KMS-11 (cell line): Measurements from ENCODE around the gene EHD1.

Experiments
- H2AFZ ChIP-seq: fragments of 200-600 bp; sonication (generic); 2 replicates; pipeline ENCODE4 v1.6.1; 2016; ENCODE audit warnings: antibody characterized with exemption, mixed run types, low read depth
- H3K27ac ChIP-seq: fragments of 200-600 bp; sonication (generic); 2 replicates; pipeline ENCODE4 v1.6.1; 2016; ENCODE audit warnings: mild to moderate bottlenecking, mixed run types
- H3K27me3 ChIP-seq: fragments of 200-600 bp; sonication (generic); 2 replicates; pipeline ENCODE4 v1.6.1; 2017; ENCODE audit warnings: mild to moderate bottlenecking, low read depth, mixed run types, moderate library complexity; ENCODE audit not compliant: insufficient read depth
- H3K36me3 ChIP-seq: fragments of 200-600 bp; sonication (generic); 2 replicates; pipeline ENCODE4 v1.6.1; 2017; ENCODE audit warnings: mild to moderate bottlenecking, mixed run types; ENCODE audit not compliant: insufficient read depth
- H3K4me1 ChIP-seq: fragments of 200-600 bp; sonication (generic); 2 replicates; pipeline ENCODE4 v1.6.1; 2016; ENCODE audit warnings: mild to moderate bottlenecking, low read depth, mixed run types; ENCODE audit not compliant: poor library complexity, severe bottlenecking
- H3K4me2 ChIP-seq: fragments of 200-600 bp; sonication (generic); 2 replicates; pipeline ENCODE4 v1.7.0; 2016; ENCODE audit warnings: mild to moderate bottlenecking, mixed run types
- H3K4me3 ChIP-seq: fragments of 200-600 bp; sonication (generic); IDR thresholded peaks from 2 replicates; pipeline ENCODE4 v1.6.1; 2017; ENCODE audit warnings: low read depth, low read length, mixed read lengths; ENCODE audit not compliant: insufficient read depth
- H3K79me2 ChIP-seq: fragments of 200-600 bp; sonication (generic); 2 replicates; pipeline ENCODE4 v1.6.1; 2016; ENCODE audit warnings: low read depth, mixed run types; ENCODE audit not compliant: insufficient read depth
- H3K9ac ChIP-seq: fragments of 200-600 bp; sonication (generic); 2 replicates; pipeline ENCODE4 v1.6.1; 2016; ENCODE audit warnings: mild to moderate bottlenecking, mixed run types
- H4K20me1 ChIP-seq: fragments of 200-600 bp; sonication (generic); 2 replicates; pipeline ENCODE4 v1.6.1; 2016; ENCODE audit warnings: mild to moderate bottlenecking, mixed run types; ENCODE audit not compliant: insufficient read depth
- TF ChIP-seq, protein P1 (sequence below): fragments of 200-600 bp; sonication (generic); conservative IDR thresholded peaks from 2 replicates; pipeline ENCODE4 v1.6.1; 2017; ENCODE audit warnings: low read depth, mild to moderate bottlenecking, antibody characterized with exemption, low read length, moderate library complexity, mixed read lengths

EHD1 gene

DNA sequence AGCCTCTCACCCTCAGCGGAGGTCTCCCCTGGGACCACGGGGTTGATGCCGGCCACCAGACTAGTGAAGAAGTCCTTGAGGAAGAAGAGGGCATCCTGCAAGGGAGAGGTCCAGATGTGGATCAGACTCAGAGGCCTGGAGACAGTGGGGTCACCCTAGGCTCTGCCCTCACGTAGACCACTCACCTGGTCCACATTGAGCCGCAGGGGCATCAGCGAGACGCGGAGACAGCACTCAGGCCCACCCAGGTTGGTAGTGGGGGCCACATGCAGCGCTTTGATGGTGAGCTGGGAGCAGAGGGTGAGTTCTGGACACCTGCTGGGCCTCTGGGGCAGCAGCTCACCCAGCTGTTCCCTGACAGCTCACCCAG is 19.6 kb upstream of the EHD1 start:
- Histone ChIP-seq H3K36me3 (no peaks in the 10 kb centered on the region), H4K20me1 (no peaks in the 10 kb centered on the region), H3K27ac (no peak overlapping the region)

DNA sequence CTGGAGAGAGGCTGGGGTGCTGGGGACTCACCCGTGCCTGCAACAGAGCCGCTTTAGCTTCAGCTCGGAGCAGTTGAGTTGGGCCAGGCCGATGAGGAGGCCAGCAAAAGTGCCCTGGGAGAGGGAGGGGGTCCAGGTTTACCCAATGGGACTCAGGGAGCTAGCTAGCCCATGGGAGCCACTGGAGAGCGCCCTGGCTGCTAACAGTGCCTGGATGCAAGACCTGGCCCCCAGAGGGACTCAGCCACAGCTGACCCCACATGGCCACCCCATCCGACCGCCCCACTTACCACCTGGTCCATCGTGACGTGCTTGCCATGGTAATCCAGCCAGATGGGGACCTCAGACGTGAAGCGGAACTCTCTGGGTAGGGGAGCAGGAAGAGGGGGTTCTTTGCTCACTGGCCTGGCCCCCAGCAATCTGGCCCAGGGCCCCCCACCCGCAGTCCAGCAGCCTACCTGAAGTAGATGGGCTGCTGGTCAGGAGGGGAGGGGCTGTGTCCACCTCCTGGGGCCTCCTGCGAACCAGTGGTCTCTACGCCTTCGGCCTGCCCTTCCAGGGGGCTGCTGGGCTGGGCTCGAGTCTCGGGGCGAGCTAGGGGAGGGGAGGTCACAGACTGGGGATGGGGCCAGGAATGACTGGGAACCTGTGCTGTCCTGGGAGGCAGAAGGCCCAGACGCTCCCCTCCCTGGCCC is 19.1 kb upstream of the EHD1 start:
- H3K79me2 ChIP-seq, result no peaks in the 10 kb centered on the region
- no peaks in the 10 kb centered on the region for H3K27me3 ChIP-seq
- no peak overlapping the region for H3K4me2 ChIP-seq
- peaks cover 5% of the 10 kb centered on the region for H3K4me1 ChIP-seq
- no peak overlapping the region for H3K9ac ChIP-seq
- no peak overlapping the region for H3K27ac ChIP-seq
- no peak overlapping the region for H2AFZ ChIP-seq
- H3K4me3 ChIP-seq, result no peak overlapping the region
- no peaks in the 10 kb centered on the region for H4K20me1 ChIP-seq
- no peaks in the 10 kb centered on the region for H3K36me3 ChIP-seq
- TF ChIP-seq, protein P1, sequence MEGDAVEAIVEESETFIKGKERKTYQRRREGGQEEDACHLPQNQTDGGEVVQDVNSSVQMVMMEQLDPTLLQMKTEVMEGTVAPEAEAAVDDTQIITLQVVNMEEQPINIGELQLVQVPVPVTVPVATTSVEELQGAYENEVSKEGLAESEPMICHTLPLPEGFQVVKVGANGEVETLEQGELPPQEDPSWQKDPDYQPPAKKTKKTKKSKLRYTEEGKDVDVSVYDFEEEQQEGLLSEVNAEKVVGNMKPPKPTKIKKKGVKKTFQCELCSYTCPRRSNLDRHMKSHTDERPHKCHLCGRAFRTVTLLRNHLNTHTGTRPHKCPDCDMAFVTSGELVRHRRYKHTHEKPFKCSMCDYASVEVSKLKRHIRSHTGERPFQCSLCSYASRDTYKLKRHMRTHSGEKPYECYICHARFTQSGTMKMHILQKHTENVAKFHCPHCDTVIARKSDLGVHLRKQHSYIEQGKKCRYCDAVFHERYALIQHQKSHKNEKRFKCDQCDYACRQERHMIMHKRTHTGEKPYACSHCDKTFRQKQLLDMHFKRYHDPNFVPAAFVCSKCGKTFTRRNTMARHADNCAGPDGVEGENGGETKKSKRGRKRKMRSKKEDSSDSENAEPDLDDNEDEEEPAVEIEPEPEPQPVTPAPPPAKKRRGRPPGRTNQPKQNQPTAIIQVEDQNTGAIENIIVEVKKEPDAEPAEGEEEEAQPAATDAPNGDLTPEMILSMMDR, result no peak

More for the DNA sequence above, 19.6 kb upstream of the EHD1 start:
- Histone ChIP-seq H3K4me2 (no peak overlapping the region), H2AFZ (no peak overlapping the region), H3K9ac (no peak overlapping the region), H3K79me2 (no peaks in the 10 kb centered on the region), H3K4me1 (peaks cover 5% of the 10 kb centered on the region), H3K27me3 (no peaks in the 10 kb centered on the region), H3K4me3 (no peak overlapping the region)
- TF ChIP-seq, protein P1, result no peak

DNA sequence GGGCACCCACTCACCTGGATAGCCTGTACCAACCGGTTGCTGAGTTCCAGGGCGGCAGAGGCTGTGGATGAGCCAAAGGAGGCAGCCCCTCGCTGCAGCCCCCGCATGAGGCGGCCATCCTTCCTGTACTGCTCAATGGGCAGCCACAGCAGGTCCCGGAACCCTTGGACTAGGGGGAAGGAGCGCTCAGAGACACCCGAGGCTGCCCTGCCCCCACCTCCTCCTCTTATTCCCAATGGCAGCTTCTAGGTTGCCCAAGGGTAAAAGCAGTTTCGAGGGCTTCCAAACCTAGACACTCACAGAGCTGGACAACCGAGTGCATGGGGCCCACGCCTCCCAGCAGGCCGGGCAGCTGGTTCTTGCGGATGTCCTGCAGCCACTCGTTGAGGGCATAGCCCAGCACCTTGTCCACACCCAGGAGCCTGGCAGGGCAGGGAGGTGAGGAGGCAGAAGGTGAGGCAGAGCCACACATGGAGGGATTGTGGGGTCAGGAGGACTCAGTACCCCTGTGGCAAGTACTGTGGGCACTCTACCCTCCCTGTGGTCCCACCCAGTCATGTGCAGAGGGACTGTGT is 18.1 kb upstream of the EHD1 start:
- no peak overlapping the region for H3K27ac ChIP-seq

DNA sequence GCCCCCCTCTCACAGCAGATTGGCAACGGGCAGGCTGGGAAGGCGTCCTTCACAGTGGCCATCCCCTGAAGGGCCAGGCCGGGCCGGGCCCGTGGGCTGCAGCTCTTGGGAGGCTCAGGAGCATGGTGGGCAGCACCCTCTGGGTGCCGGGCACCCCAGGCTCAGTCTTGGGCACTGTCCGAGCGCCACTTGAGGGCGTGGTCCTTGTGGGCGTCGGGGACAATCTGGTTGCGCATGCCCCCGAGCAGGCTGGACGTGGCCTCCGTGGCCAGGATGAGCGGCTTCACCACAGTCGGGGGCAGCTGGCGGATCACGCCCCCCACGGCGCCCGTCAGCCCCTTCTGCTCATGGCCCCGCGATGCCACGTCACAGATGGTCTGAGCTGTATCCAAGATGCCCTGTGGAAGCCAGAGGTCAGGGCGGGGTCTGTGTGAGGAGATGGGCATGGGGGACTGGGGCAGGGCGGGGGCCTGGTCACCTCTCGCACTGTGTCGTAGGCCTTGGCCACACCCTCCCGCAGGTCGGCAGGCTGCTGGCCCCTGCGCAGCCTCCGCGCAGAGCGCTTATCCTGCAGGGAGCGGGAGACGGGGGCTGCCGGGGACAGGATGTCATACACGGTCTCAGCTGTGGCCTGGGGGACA is 16.5 kb upstream of the EHD1 start:
- Histone ChIP-seq H3K4me3 (no peak overlapping the region), H3K27ac (no peak overlapping the region), H3K27me3 (no peaks in the 10 kb centered on the region), H3K79me2 (no peaks in the 10 kb centered on the region), H3K9ac (no peak overlapping the region), H3K4me1 (peaks cover 5% of the 10 kb centered on the region), H3K4me2 (no peak overlapping the region), H3K36me3 (no peaks in the 10 kb centered on the region), H4K20me1 (no peaks in the 10 kb centered on the region), H2AFZ (no peak overlapping the region)
- TF ChIP-seq, protein P1, result no peak

More for the DNA sequence above, 18.1 kb upstream of the EHD1 start:
- Histone ChIP-seq H4K20me1 (no peaks in the 10 kb centered on the region), H3K9ac (no peak overlapping the region), H3K36me3 (no peaks in the 10 kb centered on the region), H3K27me3 (no peaks in the 10 kb centered on the region), H2AFZ (no peak overlapping the region), H3K4me2 (no peak overlapping the region), H3K4me3 (no peak overlapping the region), H3K4me1 (peaks cover 5% of the 10 kb centered on the region), H3K79me2 (no peaks in the 10 kb centered on the region)
- TF ChIP-seq, protein P1, result no peak
